Activated gamma-delta T cell treated with anti-CD3 and anti-CD28 coated beads, Interleukin-2, amount 50 U/mL, for 16 hours (primary cell): Measurements from ENCODE around the gene EGLN3.

Experiments used
- DNase-seq: peaks from one replicate; pipeline ENCODE4 v3.0.0-alpha.2; 2020; ENCODE audit warnings: low read depth

Gene EGLN3

DNA sequence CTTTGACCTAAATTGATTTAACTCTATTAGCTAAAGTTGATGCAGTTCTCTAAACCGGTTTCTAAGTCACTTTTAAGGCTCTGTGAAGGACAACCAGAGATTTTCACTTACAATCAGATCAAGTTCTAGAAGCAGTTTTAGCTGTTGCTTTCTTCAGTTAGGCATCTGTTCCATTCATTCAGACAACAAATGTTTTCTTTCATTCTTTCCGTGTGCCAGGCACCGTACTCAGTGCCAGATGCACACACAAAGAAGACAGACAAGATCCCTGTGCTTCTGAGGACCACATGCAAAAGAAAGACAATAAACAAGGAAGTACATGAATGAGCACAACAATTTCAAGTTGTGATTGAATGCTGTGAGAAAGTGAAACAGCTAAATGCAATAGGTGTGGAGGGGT is 11.1 kb upstream of the EGLN3 start:
- DNase-seq: no peak

DNA sequence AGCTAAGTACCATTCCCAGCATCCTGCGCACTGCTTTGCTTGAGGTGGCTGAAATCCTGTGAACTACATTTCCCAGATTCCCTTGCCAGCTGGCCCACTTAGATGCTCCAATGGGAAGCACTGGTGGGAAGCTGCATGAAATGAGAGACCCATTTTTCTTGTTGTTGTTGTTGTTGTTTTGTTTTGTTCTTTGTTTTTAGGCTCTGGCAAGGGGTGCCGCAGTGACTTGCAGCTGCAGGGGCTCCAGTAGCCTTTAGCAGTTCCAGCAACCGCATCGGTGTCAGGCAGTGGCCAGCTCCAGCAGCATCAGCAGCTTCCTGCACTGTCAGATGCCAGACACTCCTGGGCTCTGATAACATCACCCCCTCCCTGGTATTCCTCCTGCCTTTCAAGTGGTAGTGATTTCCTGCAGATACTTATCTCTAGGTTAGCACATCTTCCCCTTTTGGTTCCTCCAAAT is 8.8 kb upstream of the EGLN3 start:
- no peak for DNase-seq

DNA sequence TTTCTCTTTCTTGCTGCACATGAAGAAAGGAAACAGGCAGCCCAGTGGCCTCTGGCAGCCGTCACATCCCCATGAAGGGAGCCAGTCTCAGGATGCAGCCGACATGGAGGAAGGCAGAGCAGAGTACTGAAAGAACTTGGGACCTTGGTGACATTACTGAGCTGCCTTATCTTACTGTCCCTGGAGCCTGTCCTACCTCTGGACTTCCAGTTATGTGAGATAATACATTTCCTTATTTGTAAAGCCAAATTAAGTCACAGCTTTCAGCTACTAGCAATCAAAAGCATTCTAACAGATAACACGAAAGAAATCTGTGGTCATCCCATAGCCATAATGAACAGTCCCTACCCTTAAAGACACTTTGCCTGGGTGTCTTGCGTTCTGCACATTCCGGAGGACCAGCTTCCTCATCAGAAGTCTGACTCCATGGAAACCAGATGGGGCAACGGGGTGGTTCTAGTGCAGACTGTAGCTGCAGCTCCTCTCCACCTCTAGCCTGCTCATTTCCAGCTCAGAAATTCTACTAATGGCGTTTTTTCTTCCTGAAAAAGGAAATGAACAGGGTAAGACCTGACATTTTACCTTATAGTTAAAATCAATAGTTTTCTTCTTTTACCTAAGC is 7.8 kb upstream of the EGLN3 start:
- no peak for DNase-seq

DNA sequence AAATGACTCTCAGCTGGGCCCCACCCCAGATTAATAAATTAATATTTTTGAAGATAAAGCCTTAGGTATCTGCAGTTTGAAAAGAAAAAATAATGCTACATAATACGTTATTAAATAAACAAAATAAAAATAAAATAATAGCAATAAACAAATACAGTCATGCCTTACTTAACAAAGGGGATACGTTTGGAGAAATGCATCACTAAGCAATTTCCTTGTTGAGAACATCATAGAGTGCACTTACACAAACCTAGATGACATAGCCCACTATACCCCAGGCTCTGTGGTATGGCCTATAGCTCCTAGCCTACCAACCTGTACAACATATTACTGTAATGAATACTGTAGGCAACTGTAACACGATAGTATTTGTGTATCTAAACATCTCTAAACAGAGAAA is 7.1 kb upstream of the EGLN3 start:
- no peak for DNase-seq

DNA sequence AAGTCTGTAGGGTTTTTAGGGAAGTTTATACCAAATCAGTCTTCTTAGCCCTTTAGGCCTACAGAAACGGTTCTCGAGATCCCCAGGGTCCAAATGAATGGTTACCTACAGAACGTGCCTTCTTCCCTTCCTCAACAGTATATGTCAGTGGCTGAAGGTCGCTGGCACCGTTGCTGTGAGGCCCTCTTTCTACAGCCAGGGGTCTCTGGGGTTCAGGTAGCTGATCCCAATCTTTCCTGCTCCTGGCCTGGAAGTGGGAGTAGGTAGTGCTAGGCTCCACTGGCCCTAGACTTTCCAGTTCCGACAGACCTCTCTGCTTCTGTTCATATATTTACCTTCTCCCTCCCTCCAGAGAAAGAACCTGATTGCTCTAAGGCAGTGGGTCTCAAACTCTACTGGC is 6.4 kb upstream of the EGLN3 start:
- no peak for DNase-seq

DNA sequence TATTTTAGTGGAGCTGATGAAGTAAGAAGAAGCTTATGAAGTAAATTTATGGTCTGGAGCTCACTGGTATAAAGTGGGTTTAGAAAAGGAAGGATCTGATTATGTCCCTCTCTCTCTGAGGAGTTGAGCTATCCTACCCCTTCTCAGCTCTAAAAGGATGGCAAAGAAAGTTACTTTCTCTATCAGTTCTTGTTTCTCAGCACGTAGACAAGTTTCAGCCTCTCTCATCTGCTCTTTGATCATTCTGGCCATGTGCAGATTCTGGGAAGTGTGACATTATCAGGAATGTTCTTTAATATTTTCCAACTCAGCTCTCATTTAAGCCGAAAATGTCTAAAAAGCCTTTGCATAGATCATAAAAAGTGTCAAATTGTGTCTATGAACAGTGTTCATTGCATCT is 5.8 kb upstream of the EGLN3 start:
- no peak for DNase-seq

DNA sequence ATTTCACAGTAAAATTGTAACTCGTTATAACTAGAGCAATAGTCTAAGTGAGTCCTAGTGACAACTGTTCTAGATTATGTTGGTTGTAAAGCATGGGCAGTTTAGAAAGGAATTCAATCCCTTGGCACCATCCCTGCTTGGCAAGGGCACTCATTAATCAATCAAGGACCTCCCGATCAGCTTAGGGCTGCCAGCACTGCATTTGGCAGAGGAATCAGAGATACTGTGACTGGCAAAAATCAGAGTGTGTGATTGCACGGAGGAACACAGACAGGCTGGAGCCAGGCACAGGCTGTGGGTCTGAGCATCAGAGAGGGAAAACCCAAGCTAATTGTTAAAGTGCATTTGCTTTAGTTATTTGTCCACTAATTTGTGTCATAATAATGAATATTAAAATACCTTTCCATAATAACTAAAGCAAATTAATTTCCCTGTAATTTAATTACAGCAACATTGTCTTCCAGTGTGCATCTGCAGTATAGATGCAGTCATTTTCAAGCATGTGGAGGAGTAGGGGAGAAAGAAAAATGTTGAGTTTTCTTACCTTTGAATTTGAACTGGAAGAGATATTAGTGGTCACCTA is 3.2 kb upstream of the EGLN3 start:
- DNase-seq: no peak

DNA sequence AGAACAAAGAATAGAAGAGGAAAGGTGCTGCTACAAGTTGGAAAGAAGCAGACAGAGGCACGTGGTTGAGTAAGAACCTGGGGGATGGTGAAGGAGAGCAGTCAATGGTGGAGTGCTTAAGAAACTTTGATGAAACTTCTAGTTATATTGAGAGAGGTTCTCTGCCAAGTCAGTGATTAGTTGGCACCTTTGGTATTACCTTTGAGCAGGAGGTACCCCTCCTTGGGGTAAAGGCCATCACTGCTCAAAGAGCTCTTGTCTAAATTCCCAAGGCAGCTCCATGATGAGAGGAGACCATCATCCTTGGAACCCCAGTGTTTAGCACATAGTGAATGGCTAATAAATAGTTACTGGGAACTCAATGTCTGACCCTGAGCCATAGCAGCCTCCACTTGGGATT is 1.7 kb upstream of the EGLN3 start:
- DNase-seq: no peak

DNA sequence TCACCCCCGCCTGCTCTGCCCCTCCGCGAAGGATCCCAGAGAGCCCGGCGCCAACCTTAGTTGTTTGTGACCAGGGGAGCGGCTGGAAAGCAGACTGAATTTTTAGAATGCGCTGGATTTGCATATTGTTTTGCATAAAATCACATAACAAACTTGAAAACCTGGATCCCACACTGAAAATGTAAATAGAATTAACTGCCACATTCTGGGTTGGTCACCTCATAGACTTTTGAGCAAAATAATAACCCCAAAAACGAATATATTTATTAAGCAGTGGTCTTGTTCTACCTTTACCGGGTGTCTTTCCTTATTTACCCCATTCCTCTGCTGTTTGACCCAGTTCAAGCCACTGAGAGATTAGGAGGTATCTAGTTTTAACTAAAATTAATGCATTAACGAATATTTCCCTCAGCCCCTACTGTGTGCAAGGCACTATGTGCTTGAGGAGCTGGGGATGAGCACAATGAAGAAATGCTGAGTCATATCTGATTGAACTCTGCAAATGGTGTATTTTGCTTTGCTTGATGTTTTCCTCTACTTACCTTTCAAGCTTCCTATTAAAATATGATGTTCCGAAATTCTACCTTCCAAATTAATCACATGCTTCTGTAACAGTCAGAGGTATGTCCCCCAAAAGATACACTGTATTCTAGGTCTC is 438 bp upstream of the EGLN3 start:
- DNase-seq: no peak

DNA sequence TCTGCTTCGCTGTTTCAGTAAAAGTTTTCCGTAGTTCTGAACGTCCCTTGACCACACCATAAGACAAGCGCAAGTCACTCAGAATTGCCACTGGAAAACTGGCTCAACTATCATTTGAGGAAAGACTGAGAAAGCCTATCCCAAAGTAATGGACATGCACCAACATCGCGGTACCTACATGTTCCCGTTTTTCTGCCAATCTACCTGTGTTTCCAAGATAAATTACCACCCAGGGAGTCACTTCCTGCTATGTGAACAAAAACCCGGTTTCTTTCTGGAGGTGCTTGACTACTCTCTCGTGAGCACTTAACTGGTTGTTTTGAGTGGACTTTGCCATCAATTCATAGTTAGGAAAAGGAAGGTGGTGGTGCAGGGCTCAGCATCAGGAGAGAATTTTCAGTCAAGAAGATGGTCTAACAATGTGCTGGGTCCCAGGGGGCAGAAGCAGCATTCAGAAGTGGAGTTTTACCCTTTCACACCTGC is 1.4 kb downstream of the EGLN3 start:
- no peak for DNase-seq

DNA sequence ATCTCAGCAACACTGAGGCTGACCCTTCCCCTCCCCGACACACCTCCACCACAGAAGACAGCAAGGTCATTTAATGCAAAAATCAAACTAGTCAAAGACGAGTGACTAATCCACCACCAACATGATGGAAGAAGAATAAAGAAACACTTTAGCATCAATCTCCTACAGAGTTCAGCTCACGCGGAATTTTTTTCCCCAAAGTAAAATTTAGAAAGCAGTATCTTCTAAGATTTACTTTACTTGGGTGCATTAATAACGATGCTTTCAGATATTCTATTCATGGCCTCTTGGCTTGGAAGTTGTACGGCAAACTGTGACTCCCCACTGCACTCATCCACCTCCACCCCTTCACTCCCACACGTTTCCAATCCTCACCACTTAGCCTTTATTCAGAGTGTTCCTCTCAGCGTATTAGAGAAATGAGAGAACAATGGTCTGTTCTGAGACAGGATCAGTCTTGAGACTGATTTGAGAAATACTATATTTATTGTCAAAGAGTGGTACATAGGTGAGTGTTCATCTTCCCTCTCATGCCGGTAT is 1.9 kb downstream of the EGLN3 start:
- DNase-seq: no peak

DNA sequence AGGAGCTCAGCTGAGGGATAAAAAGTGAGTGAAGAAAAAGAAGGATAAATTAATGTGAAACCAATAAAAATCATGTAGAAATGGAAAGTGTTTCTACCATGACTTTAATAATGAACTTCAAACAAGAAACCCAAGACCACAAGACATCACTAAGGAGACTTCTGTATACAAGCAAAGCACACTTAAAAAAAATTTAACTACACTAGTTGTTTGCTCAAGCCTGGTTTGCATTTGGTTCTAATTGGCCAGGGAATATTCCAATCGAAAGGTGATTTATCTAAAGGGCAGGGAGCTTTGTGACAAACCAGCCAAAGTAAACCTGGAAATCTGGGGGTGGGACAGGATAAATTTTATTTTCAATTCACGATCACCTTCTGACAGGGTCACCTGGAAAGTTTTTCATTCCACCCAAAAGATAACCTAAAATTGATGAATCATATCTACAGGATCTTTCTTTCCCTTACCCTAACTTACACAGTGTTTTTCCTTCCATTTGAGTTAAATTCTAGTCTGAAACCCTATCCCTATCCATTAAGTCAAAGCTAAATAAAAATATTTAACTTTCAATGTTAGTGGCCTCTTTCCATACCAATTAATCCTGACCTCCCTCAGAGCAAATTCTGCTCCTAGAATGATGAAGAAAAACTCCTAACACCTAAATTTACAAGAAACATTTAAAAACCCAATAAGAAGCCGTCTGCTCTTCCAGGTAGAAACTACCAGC is 2.6 kb downstream of the EGLN3 start:
- DNase-seq: no peak

DNA sequence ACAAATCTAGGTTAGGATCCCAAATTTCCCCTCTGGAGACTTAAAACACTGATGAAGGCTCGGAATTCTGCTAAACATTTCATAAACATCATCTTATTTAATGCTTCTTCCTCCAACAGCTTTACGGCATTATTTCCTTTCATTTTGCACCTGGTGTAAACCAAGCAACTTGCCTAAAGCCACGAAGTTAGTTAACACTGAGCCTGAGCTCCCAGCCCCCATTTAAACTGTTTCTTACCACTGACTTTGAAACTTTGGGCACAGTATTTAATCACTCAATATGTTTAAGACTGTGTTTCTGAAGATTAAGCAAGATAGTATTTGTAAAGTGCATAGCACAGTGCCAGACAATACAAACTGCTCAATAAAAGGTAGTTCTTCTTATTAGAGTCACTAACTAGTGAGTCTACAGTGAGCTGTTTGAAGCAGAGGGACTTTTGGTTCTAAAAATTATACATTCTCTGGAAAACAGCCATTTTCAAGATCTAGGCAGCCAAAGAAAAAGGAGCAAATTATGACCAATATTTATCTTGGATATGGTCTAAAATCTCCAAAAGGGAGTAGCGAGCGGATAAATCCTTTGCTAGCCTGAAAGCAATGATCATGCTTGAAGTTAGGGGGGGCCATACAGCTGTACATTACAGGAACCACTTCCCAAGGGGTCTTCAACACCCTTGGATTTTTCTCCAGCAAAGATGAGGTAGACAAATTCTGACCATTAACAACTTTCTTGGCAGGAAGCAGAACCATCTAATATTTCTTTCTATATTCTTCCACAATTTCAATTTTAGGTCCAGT is 4.0 kb downstream of the EGLN3 start:
- DNase-seq: no peak

DNA sequence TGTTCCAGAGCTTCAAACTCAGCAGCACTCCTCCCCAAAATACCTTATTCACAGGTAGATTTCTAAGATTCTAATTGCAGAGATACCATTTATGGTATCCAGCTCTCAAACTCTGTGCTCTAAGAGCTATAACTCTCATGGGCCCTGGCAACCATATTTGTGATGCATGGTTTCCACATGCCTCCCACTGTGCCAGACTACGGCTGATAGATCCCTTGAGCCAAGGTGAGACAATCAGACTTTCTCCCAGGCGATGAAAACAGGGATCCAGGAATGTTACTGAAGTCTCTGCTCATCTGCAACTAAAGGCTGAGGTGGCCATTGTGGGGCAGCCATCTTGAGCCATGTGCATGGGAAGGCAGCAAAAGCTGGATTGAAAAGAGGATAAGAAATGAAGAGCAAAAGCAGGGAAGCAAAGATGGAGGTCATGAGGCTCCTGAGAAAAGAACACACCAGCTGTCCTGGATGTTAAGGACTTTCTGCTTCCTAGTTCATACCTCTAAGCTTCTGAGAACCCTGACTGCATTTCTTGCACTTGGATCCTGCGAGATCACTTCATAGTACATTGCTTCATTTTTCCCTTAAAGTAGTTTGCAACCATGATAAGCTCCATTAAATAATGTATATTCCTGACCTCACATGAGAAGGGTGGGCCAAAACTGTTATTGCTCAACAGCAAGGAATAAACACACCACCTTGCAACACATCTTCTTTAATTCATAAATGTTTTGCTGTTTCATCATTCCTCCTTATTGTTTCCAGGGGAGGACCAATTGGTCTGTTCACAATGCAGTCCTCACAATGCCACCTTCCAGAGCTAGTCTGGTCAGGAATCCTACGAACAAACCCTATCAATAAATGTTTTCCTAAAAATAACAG is 5.4 kb downstream of the EGLN3 start:
- no peak for DNase-seq

DNA sequence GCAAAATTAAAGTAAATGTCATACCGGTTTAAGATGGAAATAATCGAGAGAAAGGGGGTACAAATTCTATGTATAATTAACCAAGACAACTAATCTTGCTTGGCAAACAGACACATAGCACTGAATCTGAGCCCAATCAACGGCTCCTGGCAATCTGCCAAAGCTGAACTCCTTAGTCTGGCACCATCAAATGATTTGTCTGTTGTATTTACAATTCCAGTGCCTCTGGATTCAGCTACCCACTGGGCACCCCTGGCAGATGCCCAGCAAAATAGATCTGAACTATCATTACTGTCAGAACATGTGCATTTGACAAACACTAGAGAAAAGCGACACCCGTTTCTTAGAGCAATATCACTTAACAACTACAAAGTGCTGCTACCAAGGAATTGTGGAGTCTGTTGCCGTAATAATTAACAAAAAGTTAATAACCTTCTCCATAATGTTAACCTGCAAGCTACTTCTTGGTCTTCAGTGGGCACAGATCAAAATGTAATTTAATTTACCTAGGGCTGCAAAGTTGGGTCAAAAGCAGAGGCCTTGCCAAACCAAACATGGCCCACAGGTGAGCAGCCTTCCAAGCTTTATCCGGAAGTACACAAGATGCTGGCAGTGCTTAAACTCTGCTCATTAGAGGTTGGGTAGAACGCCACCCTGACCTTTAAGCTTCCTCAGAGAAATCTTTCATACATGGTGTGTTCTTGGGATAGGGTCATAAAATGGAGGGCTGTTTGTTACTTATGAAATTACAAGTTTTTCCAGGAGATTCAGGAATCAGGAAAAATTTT is 7.6 kb downstream of the EGLN3 start:
- DNase-seq: no peak

DNA sequence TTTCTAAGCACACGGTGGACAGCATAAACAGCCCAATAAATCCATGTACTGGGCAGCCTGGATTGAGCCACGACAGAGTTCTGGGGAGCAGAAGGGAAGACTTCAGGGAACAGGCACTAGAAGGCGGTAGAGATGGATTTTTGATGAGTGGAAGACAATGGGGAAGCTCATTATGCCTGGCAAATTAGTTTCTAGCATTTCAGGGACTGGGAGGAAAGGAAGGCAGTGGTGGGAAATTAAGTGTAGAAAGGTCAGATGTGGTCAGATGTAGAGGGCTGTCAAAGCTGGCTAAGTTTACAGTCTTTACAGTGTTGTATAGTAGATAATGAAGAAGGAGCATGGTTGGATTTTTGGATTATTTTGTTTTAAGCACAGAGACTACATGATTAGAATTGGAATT is 9.2 kb downstream of the EGLN3 start:
- DNase-seq: no peak

DNA sequence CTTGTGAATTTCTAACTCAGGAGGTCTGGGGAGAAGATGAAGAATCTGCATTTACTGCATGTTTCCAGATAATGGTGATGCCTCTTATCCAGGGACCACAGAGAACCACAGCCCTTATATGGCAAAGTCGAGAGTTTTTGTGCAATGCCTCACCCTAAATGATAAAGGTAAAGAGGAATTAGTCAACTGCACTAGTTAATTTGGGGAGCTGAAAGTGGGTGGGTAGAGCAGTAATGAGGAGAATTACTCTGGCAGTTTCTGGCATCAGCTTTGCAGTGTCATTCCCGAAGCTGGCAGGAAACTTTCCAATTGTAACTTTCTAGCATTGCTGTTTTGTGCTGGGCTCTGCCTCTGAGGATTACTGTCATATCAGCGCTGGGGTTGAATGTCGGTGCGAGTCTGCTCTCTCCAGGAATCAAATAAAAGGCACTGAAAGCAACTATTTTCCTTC is 10.3 kb downstream of the EGLN3 start:
- DNase-seq: no peak

DNA sequence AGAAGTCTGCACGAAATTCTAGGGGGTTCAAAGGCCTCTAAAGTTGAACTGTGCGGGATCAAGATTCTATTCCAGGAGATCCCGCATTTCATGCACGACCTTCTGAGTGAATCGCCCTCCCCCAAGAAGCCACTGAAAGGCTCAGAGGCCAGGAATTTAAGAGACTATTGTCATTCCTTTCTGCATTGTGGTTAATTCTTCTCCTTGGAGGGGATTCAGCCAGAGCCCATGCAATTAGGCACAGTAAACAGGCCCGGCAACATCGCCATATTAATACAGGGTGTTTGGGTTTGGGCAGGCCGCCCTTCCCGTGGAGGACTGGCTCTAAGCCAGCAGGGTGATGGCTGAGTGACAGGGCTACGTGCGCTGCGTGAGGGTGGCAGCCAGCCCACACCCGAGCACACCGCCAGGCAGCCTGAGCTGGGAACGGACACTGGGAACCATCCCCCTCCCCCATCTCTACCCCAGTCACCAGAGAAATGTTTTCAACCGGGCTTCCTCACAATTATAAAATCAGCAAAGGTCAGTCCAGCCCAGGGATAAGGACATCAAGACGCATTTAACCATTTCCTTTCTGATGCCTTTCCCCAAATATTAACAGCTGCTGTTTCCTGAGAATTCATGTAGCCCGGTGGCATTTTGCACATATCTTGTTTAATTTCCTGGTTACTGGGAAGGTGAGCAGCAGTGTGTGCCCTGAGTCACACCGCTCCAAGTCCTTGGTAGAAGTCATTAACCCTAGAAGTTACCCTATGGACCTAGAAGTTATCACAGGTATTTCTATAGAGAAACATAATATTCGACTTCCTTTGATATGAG is 12.5 kb downstream of the EGLN3 start:
- DNase-seq: no peak

DNA sequence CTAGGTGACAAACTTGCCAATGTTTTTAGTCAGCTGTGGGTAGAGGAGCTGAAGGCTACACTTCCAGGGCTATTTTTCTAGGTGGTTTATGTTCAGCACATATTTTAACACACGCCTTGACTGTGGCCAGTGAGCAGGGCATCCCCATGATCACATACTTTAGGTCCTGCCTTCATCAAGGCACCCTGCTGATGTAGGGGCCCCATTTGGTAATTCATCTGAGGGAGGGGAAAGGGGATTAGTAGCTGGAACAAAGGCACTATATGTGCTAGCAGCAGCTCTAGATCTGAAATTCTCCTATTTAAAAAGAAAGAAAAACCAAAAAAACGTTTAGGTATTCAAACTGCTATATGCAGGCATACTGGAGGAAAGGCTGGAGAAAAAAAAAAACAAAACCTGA is 14.5 kb downstream of the EGLN3 start:
- no peak for DNase-seq
